NCI-H2029 treated with DMSO at 0.1 percent for 48 hours (cell line): ENCODE measurements around the gene SPOCK1.
"Not testable (repeated sequence)": the region's sequence is repeated elsewhere in the genome, so short reads cannot be mapped to it uniquely, and the experiment has no call there.

Experiments
- DNase-seq: peaks from one replicate; lab custom pipeline; 2025; lab: John Stamatoyannopoulos, UW

The SPOCK1 gene

GRCh38 chr5:137498736-137499505 is at the start of gene SPOCK1:
TSS of gene SPOCK1 (minus strand) at chr5:137499326.
- DNase-seq, result no peak

GRCh38 chr5:137545956-137546355 is 46.8 kb upstream of the SPOCK1 start:
- DNase-seq, result no peak

- not testable (repeated sequence) for DNase-seq
These were observed 36.3 kb upstream of the SPOCK1 start for GRCh38 chr5:137535449-137535848.

GRCh38 chr5:137533963-137534362 is 34.8 kb upstream of the SPOCK1 start:
- DNase-seq, result no peak

- DNase-seq, result no peak
These were observed 32.1 kb upstream of the SPOCK1 start for GRCh38 chr5:137531266-137531665.

GRCh38 chr5:137521246-137521645 is 22.1 kb upstream of the SPOCK1 start:
- DNase-seq, result no peak

GRCh38 chr5:137516961-137517360 is 17.8 kb upstream of the SPOCK1 start:
- DNase-seq, result no peak

- no peak for DNase-seq
These were observed 17.2 kb upstream of the SPOCK1 start for GRCh38 chr5:137516251-137516797.

GRCh38 chr5:137515238-137515637 is 16.1 kb upstream of the SPOCK1 start:
- no peak for DNase-seq

GRCh38 chr5:137510671-137511070 is 11.5 kb upstream of the SPOCK1 start:
- DNase-seq, result no peak

- no peak for DNase-seq
These were observed 8.0 kb upstream of the SPOCK1 start for GRCh38 chr5:137507150-137507549.

- no peak for DNase-seq
These were observed 7.2 kb upstream of the SPOCK1 start for GRCh38 chr5:137506296-137506695.

GRCh38 chr5:137504916-137505315 is 5.8 kb upstream of the SPOCK1 start:
- DNase-seq, result no peak

- no peak for DNase-seq
These were observed 4.3 kb upstream of the SPOCK1 start for GRCh38 chr5:137503456-137503855.

- no peak for DNase-seq
These were observed 3.5 kb upstream of the SPOCK1 start for GRCh38 chr5:137502632-137503031.

- DNase-seq, result no peak
These were observed 2.8 kb upstream of the SPOCK1 start for GRCh38 chr5:137501846-137502406.

- DNase-seq, result no peak
These were observed 2.1 kb upstream of the SPOCK1 start for GRCh38 chr5:137501226-137501625.

GRCh38 chr5:137500615-137501225 is 1.6 kb upstream of the SPOCK1 start:
- no peak for DNase-seq

- not testable (repeated sequence) for DNase-seq
These were observed 351 bp upstream of the SPOCK1 start for GRCh38 chr5:137499506-137499847.

GRCh38 chr5:137498301-137498735 is 808 bp downstream of the SPOCK1 start:
- DNase-seq, result no peak

GRCh38 chr5:137497396-137498290 is 1.5 kb downstream of the SPOCK1 start:
- DNase-seq, result no peak

GRCh38 chr5:137496919-137497318 is 2.2 kb downstream of the SPOCK1 start:
- no peak for DNase-seq
